GM21737 (cell line): Measurements from ENCODE around the gene TOM1L2.
"Not testable (repeated sequence)": the region's sequence is repeated elsewhere in the genome, so short reads cannot be mapped to it uniquely, and the experiment has no call there.

Experiments used
- ATAC-seq: cut with Tn5 transposase; IDR thresholded peaks from one replicate; pipeline ENCODE4 v1.9.1; 2021; ENCODE audit warnings: mild to moderate bottlenecking, moderate library complexity; ENCODE audit not compliant: unreplicated experiment

The TOM1L2 gene

GRCh38 chr17:17971431-17972125, 622 bp downstream of the TOM1L2 start:
- peak; percentile 3 for ATAC-seq

GRCh38 chr17:17970699-17971430, 1.3 kb downstream of the TOM1L2 start:
- no peak for ATAC-seq

- no peak for ATAC-seq
Observed at GRCh38 chr17:17966399-17966798, 5.8 kb downstream of the TOM1L2 start.

DNA sequence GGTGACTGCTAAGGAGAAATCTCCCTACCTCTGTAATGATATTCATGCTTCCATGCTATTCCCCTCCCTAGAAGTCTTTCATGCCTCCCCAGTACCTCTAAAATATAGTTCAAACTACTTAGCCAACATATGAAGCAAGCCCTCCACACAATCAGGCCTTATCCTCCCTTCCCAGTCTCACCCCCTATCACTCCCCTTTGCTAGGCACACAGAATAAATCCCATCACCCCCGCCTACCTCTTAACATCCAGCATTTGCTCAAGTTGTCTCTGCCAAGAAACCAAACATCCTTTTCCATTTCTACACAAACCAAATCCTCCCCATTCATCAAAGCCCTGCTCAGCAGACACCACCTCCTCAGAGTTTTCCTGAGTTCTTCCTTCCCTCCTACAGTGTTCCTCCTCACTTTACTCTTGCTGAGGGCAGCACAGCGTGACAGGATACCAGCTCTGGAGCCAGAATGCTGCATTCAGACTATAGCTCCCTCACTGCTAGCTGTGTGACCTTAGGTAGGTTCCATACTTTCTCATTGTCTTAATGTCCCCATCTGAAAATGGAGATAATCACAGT, 7.0 kb downstream of the TOM1L2 start:
- ATAC-seq: no peak

DNA sequence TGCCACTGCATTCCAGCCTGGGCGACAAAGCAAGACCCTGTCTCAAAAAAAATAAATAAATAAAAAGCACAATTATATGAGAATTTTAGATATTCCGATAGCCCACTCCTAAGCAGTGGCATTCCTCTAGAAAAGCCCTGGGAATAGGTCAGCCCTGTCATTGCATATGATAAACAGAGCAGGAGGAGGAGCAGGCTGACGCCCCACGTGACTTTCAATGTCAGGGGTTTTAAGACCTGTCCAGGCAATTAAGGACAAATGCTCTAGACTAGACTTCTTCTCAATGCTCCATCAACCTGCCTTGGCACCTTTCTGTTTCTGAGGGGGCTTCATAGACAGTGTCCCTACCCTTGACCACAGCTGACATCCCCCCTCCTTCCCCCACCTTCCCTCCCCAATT, 7.5 kb downstream of the TOM1L2 start:
- no peak for ATAC-seq

- no peak for ATAC-seq
Observed at GRCh38 chr17:17963694-17964436, 8.3 kb downstream of the TOM1L2 start.

GRCh38 chr17:17963066-17963465, 9.1 kb downstream of the TOM1L2 start:
- no peak for ATAC-seq

DNA sequence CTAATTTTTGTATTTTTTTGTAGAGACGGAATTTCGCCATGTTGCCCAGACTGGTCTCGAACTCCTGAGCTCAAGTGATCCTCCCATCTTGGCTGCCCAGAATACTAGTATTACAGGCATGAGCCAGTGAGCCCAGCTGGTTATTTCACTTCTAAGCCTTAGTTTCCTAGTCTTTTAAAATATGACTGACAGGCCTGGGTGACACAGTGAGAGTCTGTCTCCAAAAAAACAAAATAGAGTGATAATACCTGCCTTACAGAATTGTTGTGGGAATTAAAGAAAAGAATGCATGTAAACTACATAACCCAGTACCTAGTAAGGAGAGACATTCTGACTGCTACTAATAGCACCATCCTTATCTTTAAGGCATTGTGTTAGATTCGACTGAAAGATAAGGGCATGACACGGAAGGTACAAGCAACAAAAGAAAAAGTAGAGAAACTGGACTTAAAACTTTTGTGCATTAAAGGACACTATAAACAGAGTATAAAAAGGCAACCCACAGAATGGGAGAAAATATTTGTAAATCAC, 11.6 kb downstream of the TOM1L2 start:
- ATAC-seq: no peak

DNA sequence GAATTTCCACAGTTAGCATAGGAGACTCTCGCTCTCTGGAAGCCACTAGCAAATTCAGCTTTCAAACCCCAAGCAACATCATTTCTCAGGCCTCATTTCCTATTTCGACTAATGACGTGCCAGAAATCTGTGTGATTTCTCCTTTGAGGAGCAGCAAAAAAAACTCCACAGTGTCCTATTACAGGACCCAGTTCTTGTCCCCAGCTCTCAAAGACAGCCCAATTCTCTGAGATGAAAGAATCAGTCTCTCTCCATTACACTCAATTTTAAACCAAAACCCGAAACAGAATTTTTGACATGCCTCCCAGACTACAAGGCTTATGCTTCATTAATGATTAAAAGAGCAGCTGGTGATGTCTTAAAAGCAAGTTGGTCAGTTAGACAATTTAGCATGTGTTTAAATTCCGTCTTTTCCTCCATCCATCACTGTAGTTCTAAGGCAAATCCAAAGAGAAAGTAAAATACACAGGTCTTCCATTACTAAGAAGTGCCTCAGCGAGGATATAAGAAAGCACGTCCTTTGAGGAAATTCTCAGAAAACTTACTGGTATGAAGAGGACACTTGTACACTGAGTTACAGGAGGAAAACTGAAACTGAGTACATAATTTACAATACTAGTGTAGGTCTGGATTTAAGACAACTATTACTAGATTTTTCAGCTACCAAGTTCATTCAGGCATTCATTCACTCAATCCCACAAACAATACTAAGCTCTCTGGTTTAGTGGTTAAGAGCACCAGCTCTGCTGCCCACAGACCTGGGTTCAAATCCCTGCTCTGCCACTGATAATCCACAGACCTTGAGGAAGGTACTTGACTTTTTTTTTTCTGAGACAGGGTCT, 12.5 kb downstream of the TOM1L2 start:
- ATAC-seq: peak; percentile 46

GRCh38 chr17:17958982-17959381, 13.2 kb downstream of the TOM1L2 start:
- no peak for ATAC-seq

DNA sequence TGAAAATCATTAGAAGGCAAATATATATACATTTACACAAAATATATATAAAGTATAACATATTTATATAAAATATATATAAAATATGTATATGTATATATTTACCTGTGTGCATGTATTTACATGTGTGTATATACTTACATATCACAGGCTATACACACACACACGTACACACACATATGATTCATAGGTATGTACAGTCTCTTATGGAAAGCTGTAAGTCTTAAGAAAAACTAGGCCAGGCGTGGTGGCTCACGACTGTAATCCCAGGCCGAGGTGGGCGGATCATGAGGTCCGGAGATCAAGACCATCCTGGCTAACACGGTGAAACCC, 14.7 kb downstream of the TOM1L2 start:
- ATAC-seq: no peak

DNA sequence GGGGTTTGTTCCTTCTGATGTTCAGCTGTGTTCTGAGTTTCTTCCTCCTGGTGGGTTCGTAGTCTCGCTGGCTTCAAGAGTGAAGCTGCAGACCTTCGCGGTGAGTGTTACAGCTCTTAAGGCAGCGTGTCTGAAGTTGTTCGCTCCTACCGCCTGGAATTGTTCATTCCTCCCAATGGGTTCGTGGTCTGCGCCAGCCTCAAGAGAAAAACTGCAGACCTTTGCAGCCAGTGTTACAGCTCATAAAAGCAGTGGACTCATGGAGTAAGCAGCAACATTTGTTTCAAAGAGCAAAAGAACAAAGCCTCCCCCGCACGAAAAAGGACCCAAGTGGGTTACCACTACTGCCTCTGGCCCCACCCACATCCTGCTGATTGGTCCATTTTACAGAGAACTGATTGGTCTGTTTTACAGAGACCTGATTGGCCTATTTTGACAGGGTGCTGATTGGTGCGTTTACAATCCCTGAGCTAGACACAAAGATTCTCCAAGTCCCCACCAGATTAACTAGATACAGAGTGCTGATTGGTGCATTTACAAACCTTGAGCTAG, 16.3 kb downstream of the TOM1L2 start:
- ATAC-seq: not testable (repeated sequence)

DNA sequence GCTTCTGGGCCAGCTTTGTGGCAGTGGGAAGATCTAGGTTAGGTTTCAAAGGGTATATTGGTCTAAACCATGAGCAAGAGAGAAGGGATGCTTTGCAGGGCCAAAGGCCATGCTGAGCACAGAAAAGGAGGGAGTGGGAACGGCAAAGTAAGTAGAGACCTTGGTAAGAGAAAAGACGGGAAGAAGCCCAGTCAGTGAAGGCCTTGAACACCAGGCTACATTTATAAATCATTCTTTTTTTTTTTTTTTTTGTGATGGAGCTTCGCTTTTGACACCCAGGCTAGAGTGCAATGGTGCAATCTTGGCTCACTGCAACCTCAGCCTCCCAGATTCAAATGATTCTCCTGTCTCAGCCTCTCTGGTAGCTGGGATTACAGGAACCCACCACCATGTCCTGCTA, 18.1 kb downstream of the TOM1L2 start:
- ATAC-seq: no peak

DNA sequence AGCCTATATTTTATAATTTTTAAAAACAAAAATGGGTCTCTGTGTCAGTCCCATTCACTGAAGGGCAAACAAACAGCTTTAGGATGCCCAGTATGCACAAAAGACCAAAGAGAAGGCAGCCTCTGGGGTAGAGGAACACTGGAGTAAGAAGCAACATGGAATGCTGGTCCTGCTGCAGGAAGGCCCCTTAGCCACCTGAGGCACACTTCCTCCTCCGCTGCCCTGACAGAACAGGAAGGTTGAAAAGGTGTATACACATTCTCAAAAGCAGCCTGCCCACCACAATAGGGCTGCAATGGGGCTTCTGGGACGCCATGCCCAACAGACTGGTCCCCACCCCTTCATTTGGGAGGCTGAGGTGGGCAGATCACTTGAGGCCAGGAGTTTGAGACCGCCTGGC, 19.5 kb downstream of the TOM1L2 start:
- ATAC-seq: no peak

DNA sequence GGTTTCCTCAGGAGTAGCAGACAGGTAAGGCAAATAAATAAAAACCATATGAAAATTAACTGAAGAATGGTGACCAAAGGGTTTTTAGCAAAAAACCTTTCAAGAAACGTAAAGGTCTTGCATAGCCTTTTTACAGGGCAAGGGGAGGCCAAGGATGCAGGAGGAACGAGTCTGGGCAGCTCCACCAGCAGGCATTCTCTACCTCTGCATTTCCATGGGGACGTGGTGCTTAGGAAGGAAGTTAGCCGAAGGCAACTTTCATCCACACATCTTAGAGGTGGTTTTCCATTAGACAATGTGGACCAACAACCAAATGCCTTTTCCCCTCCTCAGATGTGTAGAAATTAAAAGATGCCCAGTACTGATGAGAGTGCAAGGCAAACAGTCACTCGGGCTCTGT, 20.7 kb downstream of the TOM1L2 start:
- no peak for ATAC-seq

GRCh38 chr17:17950806-17951205, 21.4 kb downstream of the TOM1L2 start:
- no peak for ATAC-seq

GRCh38 chr17:17950347-17950746, 21.9 kb downstream of the TOM1L2 start:
- no peak for ATAC-seq

DNA sequence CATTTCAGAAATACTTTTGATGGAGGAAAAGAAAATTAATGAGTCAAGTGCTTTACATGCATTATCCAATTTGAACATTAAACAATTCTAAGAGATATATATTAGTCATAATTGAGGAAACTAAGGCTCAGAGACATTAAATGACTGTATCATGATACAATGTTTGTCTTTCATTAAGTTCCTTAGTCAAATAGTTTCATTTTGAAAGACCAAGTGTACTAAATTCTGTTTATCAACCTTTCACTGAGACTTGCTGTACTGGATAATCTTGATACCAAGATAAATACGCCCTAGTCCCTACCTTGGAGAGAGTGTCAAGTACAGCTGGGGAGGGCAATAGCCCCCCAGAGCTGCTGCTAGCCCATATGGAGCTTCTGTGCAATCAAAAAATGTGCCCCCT, 24.2 kb downstream of the TOM1L2 start:
- no peak for ATAC-seq

- ATAC-seq: no peak
Observed at GRCh38 chr17:17947309-17947708, 24.9 kb downstream of the TOM1L2 start.

GRCh38 chr17:17946093-17946492, 26.1 kb downstream of the TOM1L2 start:
- ATAC-seq: no peak
